ENCODE measurements around the gene MEAK7.

MEAK7 gene

GRCh38 chr16:84526794-84527531 lies 22.5 kb upstream of the MEAK7 start:
- no peak for TF ChIP-seq SIN3A (IDR thresholded peaks at IDR 0.05; ENCODE audit: borderline replicate concordance, insufficient read depth, low read length)
- TF ChIP-seq, protein P1, sequence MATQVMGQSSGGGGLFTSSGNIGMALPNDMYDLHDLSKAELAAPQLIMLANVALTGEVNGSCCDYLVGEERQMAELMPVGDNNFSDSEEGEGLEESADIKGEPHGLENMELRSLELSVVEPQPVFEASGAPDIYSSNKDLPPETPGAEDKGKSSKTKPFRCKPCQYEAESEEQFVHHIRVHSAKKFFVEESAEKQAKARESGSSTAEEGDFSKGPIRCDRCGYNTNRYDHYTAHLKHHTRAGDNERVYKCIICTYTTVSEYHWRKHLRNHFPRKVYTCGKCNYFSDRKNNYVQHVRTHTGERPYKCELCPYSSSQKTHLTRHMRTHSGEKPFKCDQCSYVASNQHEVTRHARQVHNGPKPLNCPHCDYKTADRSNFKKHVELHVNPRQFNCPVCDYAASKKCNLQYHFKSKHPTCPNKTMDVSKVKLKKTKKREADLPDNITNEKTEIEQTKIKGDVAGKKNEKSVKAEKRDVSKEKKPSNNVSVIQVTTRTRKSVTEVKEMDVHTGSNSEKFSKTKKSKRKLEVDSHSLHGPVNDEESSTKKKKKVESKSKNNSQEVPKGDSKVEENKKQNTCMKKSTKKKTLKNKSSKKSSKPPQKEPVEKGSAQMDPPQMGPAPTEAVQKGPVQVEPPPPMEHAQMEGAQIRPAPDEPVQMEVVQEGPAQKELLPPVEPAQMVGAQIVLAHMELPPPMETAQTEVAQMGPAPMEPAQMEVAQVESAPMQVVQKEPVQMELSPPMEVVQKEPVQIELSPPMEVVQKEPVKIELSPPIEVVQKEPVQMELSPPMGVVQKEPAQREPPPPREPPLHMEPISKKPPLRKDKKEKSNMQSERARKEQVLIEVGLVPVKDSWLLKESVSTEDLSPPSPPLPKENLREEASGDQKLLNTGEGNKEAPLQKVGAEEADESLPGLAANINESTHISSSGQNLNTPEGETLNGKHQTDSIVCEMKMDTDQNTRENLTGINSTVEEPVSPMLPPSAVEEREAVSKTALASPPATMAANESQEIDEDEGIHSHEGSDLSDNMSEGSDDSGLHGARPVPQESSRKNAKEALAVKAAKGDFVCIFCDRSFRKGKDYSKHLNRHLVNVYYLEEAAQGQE (IDR thresholded peaks at IDR 0.05; ENCODE audit: insufficient read depth in 1 of 2, low read depth in 2 of 2, low read length in 2 of 2), result no peak
- no peak for TF ChIP-seq FOXP2 (optimal IDR thresholded peaks at IDR 0.05; ENCODE audit: borderline replicate concordance, extremely low read depth, extremely low read length, insufficient read depth)
- no peak for TF ChIP-seq POLR2AphosphoS5 (IDR thresholded peaks at IDR 0.05; ENCODE audit: low read depth, low read length)
- TF ChIP-seq TAF1 (IDR thresholded peaks at IDR 0.05; ENCODE audit: borderline replicate concordance, insufficient read depth, low read length), result no peak

GRCh38 chr16:84524346-84524920 lies 20.0 kb upstream of the MEAK7 start:
- TF ChIP-seq FOXP2 (optimal IDR thresholded peaks at IDR 0.05; ENCODE audit: borderline replicate concordance, extremely low read depth, extremely low read length, insufficient read depth) (no peak), SIN3A (IDR thresholded peaks at IDR 0.05; ENCODE audit: borderline replicate concordance, insufficient read depth, low read length) (no peak), TAF1 (IDR thresholded peaks at IDR 0.05; ENCODE audit: borderline replicate concordance, insufficient read depth, low read length) (no peak), POLR2AphosphoS5 (IDR thresholded peaks at IDR 0.05; ENCODE audit: low read depth, low read length) (no peak)
- TF ChIP-seq, protein P1 (IDR thresholded peaks at IDR 0.05; ENCODE audit: insufficient read depth in 1 of 2, low read depth in 2 of 2, low read length in 2 of 2), result no peak

DNA sequence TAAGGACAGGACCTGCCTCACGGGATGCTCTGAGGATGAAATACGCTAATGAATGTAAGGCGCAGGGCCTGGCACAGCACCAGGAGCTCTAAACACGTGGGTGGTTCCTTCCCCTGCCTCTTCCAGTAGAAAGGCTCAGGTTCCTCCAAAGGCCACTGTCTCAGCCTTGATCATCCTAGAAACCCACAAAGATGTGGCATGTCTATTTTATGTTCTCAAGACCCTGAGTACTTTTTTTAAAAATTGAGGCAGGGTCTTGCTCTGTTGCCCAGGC lies 17.0 kb upstream of the MEAK7 start:
- TF ChIP-seq POLR2AphosphoS5 (IDR thresholded peaks at IDR 0.05; ENCODE audit: low read depth, low read length) (no peak), FOXP2 (optimal IDR thresholded peaks at IDR 0.05; ENCODE audit: borderline replicate concordance, extremely low read depth, extremely low read length, insufficient read depth) (no peak), TAF1 (IDR thresholded peaks at IDR 0.05; ENCODE audit: borderline replicate concordance, insufficient read depth, low read length) (no peak), SIN3A (IDR thresholded peaks at IDR 0.05; ENCODE audit: borderline replicate concordance, insufficient read depth, low read length) (no peak)
- TF ChIP-seq, protein P1 (IDR thresholded peaks at IDR 0.05; ENCODE audit: insufficient read depth in 1 of 2, low read depth in 2 of 2, low read length in 2 of 2), result no peak

DNA sequence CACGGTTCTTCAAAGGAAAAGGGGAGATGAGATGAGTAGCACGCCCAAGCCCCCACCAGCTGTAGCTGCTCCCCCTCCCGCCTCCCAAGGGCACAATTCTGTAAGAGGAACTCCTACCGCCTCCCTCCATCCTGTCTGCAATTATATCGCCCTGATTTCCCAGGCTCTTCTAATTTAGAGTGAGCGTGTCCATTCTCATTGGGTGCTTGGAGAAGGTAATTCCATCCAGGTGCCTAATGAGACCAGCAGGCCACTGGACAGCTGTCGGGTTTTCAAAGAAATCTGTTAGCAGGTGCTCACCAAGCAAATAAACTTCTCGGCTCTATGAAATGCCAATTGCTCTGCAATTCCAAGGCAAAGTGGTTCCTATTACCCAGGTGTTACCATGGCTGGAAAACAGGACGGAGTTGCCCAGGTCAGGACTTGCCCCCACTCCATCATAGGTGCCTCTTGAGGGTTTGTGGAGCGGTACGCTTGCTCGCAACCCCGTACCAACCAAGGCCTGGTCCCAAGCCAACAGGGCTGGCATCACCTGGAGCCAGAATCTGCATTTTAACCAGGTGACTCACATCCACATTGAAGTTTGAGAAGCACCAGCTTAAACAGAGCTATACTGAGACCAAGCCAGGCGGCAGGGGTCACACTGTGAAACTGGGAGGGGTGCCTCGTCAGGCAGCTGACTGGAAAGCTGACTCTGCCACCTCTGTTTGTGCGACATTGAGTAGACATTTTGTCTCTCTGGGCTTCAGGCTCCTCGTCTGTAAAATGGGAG lies 16.5 kb upstream of the MEAK7 start:
- TF ChIP-seq, protein P1 (IDR thresholded peaks at IDR 0.05; ENCODE audit: insufficient read depth in 1 of 2, low read depth in 2 of 2, low read length in 2 of 2), result no peak
- TF ChIP-seq SIN3A (IDR thresholded peaks at IDR 0.05; ENCODE audit: borderline replicate concordance, insufficient read depth, low read length) (no peak), TAF1 (IDR thresholded peaks at IDR 0.05; ENCODE audit: borderline replicate concordance, insufficient read depth, low read length) (no peak), POLR2AphosphoS5 (IDR thresholded peaks at IDR 0.05; ENCODE audit: low read depth, low read length) (no peak), FOXP2 (optimal IDR thresholded peaks at IDR 0.05; ENCODE audit: borderline replicate concordance, extremely low read depth, extremely low read length, insufficient read depth) (no peak)

All from PFSK-1 (cell line).